Karpas-422 (cell line): ENCODE results near the gene RNF115. TPM values are rescaled to one million over a fixed set of nuclear protein-coding genes. Genes with fewer than 3 reads are reported as not detected.
"Not testable (repeated sequence)": the region's sequence is repeated elsewhere in the genome, so short reads cannot be mapped to it uniquely, and the experiment has no call there.

Experiments
- DNase-seq: peaks from one replicate; pipeline ENCODE4 v3.0.0-alpha.2; 2015
- H2AFZ ChIP-seq: fragments of 200-600 bp; sonication (generic); 2 replicates; pipeline ENCODE4 v1.6.1; 2014; ENCODE audit warnings: antibody characterized with exemption, low read length, mixed read lengths
- H3K27ac ChIP-seq: fragments of 200-600 bp; sonication (generic); 2 replicates; pipeline ENCODE4 v1.5.1; 2014; ENCODE audit warnings: mild to moderate bottlenecking, low read length, moderate library complexity
- H3K27me3 ChIP-seq: fragments of 200-600 bp; sonication (generic); 2 replicates; pipeline ENCODE4 v1.6.1; 2014; ENCODE audit warnings: low read length, mixed read lengths
- H3K36me3 ChIP-seq: fragments of 200-600 bp; sonication (generic); 2 replicates; pipeline ENCODE4 v1.6.1; 2014; ENCODE audit warnings: low read length, mixed read lengths; ENCODE audit not compliant: insufficient read depth
- H3K4me1 ChIP-seq: fragments of 200-600 bp; sonication (generic); 2 replicates; pipeline ENCODE4 v1.6.1; 2014; ENCODE audit warnings: mild to moderate bottlenecking, low read length, mixed read lengths
- H3K4me2 ChIP-seq: fragments of 200-600 bp; sonication (generic); 2 replicates; pipeline ENCODE4 v1.6.1; 2014; ENCODE audit warnings: low read length, low read depth, mild to moderate bottlenecking; ENCODE audit not compliant: poor library complexity, severe bottlenecking
- H3K4me3 ChIP-seq: fragments of 200-600 bp; sonication (generic); 2 replicates; pipeline ENCODE4 v1.5.1; 2014; ENCODE audit warnings: mild to moderate bottlenecking, antibody characterized with exemption, low read length, mixed read lengths
- H3K79me2 ChIP-seq: fragments of 200-600 bp; sonication (generic); 2 replicates; pipeline ENCODE4 v1.6.1; 2014; ENCODE audit warnings: mild to moderate bottlenecking, low read length, mixed read lengths
- H3K9ac ChIP-seq: fragments of 200-600 bp; sonication (generic); 2 replicates; pipeline ENCODE4 v1.6.0; 2014; ENCODE audit warnings: low read length
- H3K9me2 ChIP-seq: fragments of 200-600 bp; sonication (generic), shearing (Covaris generic); replicated peaks from 2 replicates; pipeline ENCODE4 v1.6.0; 2014; ENCODE audit warnings: mild to moderate bottlenecking, low read length, moderate library complexity; ENCODE audit not compliant: insufficient read depth
- H3K9me3 ChIP-seq: fragments of 300-700, 200-600 bp; sonication (generic); 2 replicates; pipeline ENCODE4 v1.6.1; 2014; ENCODE audit warnings: low read length, mixed read lengths
- H4K20me1 ChIP-seq: fragments of 200-600 bp; sonication (generic); 2 replicates; pipeline ENCODE4 v1.6.1; 2014; ENCODE audit warnings: mild to moderate bottlenecking, antibody characterized with exemption, low read length, low read depth; ENCODE audit not compliant: insufficient read depth
- total RNA-seq: library from RNA; depleted of rRNA; stranded (reverse); fragments of >200 nt; shearing (Covaris generic); gene quantifications from 2 replicates; pipeline ENCODE4 v1.2.3, GENCODE V29; 2014; ENCODE audit warnings: low replicate concordance

The RNF115 gene
- total RNA-seq, 1 experiment from 2014 or later, result 21.8 TPM

DNA sequence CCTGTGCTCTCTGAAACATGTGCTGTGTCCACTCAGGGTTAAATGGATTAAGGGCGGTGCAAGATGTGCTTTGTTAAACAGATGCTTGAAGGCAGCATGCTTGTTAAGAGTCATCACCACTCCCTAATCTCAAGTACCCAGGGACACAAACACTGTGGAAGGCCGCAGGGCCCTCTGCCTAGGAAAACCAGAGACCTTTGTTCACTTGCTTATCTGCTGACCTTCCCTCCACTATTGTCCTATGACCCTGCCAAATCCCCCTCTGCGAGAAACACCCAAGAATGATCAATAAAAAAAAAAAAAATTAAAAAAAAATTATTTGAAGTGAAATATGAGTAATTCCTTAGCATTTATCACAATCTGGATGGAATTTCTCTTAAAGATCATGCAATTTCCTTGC, 58.8 kb downstream of the RNF115 start:
- H3K27me3 ChIP-seq, H3K9me3 ChIP-seq, H3K4me3 ChIP-seq, DNase-seq, H3K9me2 ChIP-seq, H3K4me2 ChIP-seq, H3K27ac ChIP-seq, H3K9ac ChIP-seq, H3K4me1 ChIP-seq, H3K79me2 ChIP-seq, H4K20me1 ChIP-seq, H2AFZ ChIP-seq: not testable (repeated sequence)
- H3K36me3 ChIP-seq, result peaks cover 31% of the 10 kb centered on the region

DNA sequence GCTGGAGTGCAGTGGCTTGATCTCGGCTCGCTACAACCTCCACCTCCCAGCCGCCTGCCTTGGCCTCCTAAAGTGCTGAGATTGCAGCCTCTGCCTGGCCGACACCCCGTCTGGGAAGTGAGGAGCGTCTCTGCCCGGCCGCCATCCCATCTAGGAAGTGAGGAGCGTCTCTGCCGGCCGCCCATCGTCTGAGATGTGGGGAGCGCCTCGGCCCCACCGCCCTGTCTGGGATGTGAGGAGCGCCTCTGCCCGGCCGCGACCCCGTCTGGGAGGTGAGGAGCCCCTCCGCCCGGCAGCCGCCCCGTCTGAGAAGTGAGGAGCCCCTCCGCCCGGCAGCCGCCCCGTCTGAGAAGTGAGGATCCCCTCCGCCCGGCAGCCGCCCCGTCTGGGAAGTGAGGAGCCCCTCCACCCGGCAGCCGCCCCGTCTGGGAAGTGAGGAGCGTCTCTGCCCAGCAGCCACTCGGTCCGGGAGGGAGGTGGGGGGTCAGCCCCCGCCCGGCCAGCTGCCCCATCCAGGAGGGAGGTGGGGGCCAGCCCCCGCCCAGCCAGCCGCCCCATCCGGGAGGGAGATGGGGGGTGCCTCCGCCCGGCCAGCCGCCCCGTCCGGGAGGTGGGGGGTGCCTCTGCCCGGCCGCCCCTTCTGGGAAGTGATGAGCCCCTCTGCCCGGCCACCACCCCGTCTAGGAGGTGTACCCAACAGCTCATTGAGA, 59.5 kb downstream of the RNF115 start:
- H3K36me3 ChIP-seq, result peaks cover 25% of the 10 kb centered on the region
- H3K4me1 ChIP-seq, result not testable (repeated sequence)

DNA sequence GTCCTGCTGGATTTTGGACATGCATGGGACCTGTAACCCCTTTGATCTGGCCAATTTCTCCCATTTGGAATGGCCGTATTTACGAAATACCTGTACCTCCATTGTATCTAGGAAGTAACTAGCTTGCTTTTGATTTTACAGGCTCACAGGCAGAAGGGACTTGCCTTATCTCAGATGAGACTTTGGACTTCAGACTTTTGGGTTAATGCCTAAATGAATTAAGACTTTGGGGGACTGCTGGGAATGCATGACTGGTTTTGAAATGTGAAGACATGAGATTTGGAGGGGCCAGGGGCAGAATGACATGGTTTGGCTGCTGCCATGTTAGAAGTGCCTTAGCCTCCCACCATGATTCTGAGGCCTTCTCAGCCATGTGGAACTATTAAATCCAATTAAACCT, 61.9 kb downstream of the RNF115 start:
- peaks cover 16% of the 10 kb centered on the region for H3K36me3 ChIP-seq
- not testable (repeated sequence) for H3K4me3 ChIP-seq, H2AFZ ChIP-seq, DNase-seq, H3K4me2 ChIP-seq, H3K9me2 ChIP-seq, H3K4me1 ChIP-seq, H3K27ac ChIP-seq, H4K20me1 ChIP-seq, H3K27me3 ChIP-seq, H3K9me3 ChIP-seq, H3K9ac ChIP-seq, H3K79me2 ChIP-seq

More for the DNA sequence above, 59.5 kb downstream of the RNF115 start:
- not testable (repeated sequence) for H4K20me1 ChIP-seq, H3K4me3 ChIP-seq, H3K27ac ChIP-seq, H3K79me2 ChIP-seq, H3K27me3 ChIP-seq, H3K4me2 ChIP-seq, H2AFZ ChIP-seq, H3K9ac ChIP-seq, DNase-seq, H3K9me3 ChIP-seq, H3K9me2 ChIP-seq

DNA sequence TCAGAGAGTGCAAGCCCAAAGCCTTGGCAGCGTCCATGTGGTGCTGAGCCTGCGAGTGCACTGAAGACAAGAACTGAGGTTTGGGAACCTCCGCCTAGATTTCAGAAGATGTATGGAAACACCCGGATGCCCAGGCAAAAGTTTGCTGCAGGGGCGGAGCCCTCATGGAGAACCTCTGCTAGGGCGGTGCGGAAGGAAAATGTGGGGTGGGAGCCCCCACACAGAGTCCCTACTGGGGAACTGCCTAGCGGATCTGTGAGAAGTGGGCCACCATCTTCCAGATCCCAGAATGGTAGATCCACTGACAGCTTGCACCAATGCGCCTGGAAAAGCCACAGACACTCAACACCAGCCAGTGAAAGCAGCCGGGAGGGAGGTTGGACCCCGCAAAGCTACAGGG, 62.4 kb downstream of the RNF115 start:
- not testable (repeated sequence) for H3K4me3 ChIP-seq, H3K27ac ChIP-seq, H4K20me1 ChIP-seq, DNase-seq, H3K9me3 ChIP-seq, H3K79me2 ChIP-seq, H3K27me3 ChIP-seq, H3K9me2 ChIP-seq, H3K9ac ChIP-seq, H3K4me1 ChIP-seq, H2AFZ ChIP-seq, H3K4me2 ChIP-seq
- peaks cover 16% of the 10 kb centered on the region for H3K36me3 ChIP-seq

DNA sequence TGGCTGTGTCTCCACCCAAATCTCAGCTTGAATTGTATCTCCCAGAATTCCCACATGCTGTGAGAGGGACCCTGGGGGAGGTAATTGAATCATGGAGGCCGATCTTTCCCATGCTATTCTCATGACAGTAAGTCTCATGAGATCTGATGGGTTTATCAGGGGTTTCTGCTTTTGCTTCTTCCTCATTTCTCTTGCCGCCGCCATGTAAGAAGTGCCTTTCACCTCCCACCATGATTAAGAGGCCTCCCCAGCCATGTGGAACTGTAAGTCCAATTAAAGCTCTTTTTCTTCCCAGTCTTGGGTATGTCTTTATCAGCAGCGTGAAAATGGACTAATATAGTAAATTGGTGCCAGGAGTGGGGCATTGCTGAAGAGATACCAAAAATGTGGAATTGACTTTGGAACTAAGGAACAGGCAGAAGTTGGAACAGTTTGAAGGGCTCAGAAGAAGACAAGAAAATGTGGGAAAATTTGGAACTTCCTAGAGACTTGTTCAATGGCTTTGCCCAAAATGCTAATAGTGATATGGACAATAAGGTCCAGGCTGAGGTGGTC, 63.4 kb downstream of the RNF115 start:
- not testable (repeated sequence) for H2AFZ ChIP-seq, H3K27ac ChIP-seq, DNase-seq, H3K9me2 ChIP-seq, H3K9me3 ChIP-seq, H3K9ac ChIP-seq, H3K79me2 ChIP-seq, H3K27me3 ChIP-seq, H3K4me3 ChIP-seq, H3K4me2 ChIP-seq, H4K20me1 ChIP-seq, H3K4me1 ChIP-seq
- H3K36me3 ChIP-seq, result peaks cover 16% of the 10 kb centered on the region

DNA sequence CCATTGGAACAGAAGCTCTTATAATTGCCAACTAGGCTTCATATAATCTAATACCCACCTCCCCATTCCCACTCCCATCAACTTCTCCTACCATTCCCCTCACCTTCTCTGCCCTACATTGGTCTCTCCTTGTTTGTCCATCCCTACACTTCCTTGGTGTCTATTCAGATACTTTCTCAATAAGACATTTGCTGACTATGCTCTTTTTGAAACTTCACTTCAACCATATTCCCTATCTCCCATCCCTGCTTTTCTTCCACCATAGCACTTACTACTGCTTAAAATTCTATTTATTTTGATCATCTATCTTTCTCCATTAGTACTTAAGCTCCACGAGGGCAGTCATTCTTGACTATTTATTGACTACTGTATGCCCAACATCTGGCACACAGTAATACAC, 64.2 kb downstream of the RNF115 start:
- H3K36me3 ChIP-seq, result peaks cover 16% of the 10 kb centered on the region
- no peak overlapping the region for H3K4me3 ChIP-seq
- DNase-seq, result no peak
- no peaks in the 10 kb centered on the region for H4K20me1 ChIP-seq
- H3K9me2 ChIP-seq, result no peaks in the 10 kb centered on the region
- H3K4me1 ChIP-seq, result 0 out of 2 replicates have a peak, but pooled peaks cover 3% of the 10 kb centered on the region
- H3K9ac ChIP-seq, result no peak overlapping the region
- no peaks in the 10 kb centered on the region; the same call in 1 of the 2 replicates for H3K79me2 ChIP-seq
- H3K27me3 ChIP-seq, result no peaks in the 10 kb centered on the region
- H3K4me2 ChIP-seq, result no peak overlapping the region
- no peaks in the 10 kb centered on the region; the same call in 1 of the 2 replicates for H3K9me3 ChIP-seq
- no peak overlapping the region for H2AFZ ChIP-seq
- H3K27ac ChIP-seq, result no peak overlapping the region

DNA sequence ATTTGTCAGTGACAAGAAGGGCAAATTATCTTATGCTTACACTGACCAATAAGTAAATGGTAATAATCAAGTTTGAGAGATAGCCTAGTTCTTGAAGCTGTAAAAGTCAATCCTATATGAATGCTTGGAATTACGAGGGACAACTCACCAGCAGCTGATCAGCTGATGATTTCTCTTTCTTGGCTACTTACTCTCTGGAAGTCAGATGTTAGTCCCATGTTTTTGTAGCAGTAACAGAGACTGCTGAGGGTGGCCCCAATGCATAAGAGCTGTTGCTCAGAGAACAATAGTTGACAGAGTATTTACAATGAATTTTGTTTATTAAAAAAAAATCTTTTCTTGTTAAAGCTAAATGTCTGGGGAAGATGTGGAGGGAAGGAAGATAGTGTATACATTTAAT, 65.3 kb downstream of the RNF115 start:
- no peak for DNase-seq
- Histone ChIP-seq H3K4me2 (no peak overlapping the region), H4K20me1 (no peaks in the 10 kb centered on the region), H3K9ac (no peak overlapping the region), H3K36me3 (peaks cover 16% of the 10 kb centered on the region), H3K79me2 (no peaks in the 10 kb centered on the region; the same call in 1 of the 2 replicates), H3K4me1 (0 out of 2 replicates have a peak, but pooled peaks cover 3% of the 10 kb centered on the region), H3K27me3 (no peaks in the 10 kb centered on the region), H2AFZ (no peak overlapping the region), H3K4me3 (no peak overlapping the region), H3K27ac (no peak overlapping the region), H3K9me3 (no peaks in the 10 kb centered on the region; the same call in 1 of the 2 replicates), H3K9me2 (no peaks in the 10 kb centered on the region)

DNA sequence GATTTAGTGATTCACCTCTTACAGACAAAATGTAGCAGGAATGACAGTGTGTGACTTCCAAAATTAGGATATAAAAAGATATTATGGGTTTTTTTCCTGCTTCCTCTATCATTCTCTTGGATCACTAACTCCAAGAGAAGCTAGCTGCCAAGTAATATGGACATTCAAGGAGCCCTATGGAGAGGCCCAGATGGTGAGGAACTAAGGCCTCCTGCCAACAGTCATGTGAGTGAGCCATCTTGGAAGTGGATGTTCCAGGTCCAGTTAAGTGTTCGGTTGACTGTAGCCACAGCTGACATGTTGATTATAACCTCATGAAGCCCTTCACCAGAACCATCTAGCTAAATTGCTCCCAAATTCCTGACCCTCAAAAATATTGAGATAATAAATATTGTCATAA, 65.8 kb downstream of the RNF115 start:
- H3K9ac ChIP-seq, result no peak overlapping the region
- no peak overlapping the region for H2AFZ ChIP-seq
- no peak overlapping the region for H3K27ac ChIP-seq
- no peaks in the 10 kb centered on the region for H3K9me2 ChIP-seq
- H3K36me3 ChIP-seq, result peaks cover 14% of the 10 kb centered on the region
- H4K20me1 ChIP-seq, result no peaks in the 10 kb centered on the region
- no peak overlapping the region for H3K4me2 ChIP-seq
- no peak for DNase-seq
- H3K9me3 ChIP-seq, result no peaks in the 10 kb centered on the region; the same call in 1 of the 2 replicates
- no peaks in the 10 kb centered on the region for H3K27me3 ChIP-seq
- H3K4me1 ChIP-seq, result 0 out of 2 replicates have a peak, but pooled peaks cover 3% of the 10 kb centered on the region
- no peaks in the 10 kb centered on the region; the same call in 1 of the 2 replicates for H3K79me2 ChIP-seq
- H3K4me3 ChIP-seq, result no peak overlapping the region
